ENCODE results near the gene SLC36A1. TPM values are rescaled to one million over a fixed set of nuclear protein-coding genes. Genes with fewer than 3 reads are reported as not detected.

SLC36A1 gene
- total and polyA plus RNA-seq, 2 donors (not counting 3 experiments of a cell fraction or from before 2014, with no cell fraction given) = 11.8 to 14.5 TPM

- H2AFZ ChIP-seq (ENCODE audit: low read depth, low read length) = no peak overlapping the region
- no peak overlapping the region for H3K27ac ChIP-seq (ENCODE audit: insufficient read depth, low read depth, low read length)
- POLR2A ChIA-PET = no interaction called here
- H3K36me3 ChIP-seq (ENCODE audit: control insufficient read depth in 2 of 2, extremely low read depth in 1 of 2, insufficient read depth in 2 of 2, low read length in 2 of 2) = no peaks in the 10 kb centered on the region
- no peaks in the 10 kb centered on the region for H3K9me3 ChIP-seq (replicated peaks; ENCODE audit: control insufficient read depth, insufficient read depth, low read length)
- H4K20me1 ChIP-seq (replicated peaks; ENCODE audit: control insufficient read depth, extremely low read depth, insufficient read depth, low read length) = no peaks in the 10 kb centered on the region
- no peak overlapping the region for H3K9ac ChIP-seq (replicated peaks; ENCODE audit: extremely low read depth, insufficient read depth, low read length)
- H3K9me1 ChIP-seq (replicated peaks; ENCODE audit: control insufficient read depth, extremely low read depth, insufficient read depth, low read length) = no peaks in the 10 kb centered on the region
- H3K79me2 ChIP-seq (ENCODE audit: control insufficient read depth, insufficient read depth, low read length) = no peaks in the 10 kb centered on the region
- no peak overlapping the region for H3K4me2 ChIP-seq (ENCODE audit: insufficient read depth, low read length)
- DNase-seq (ENCODE audit: low read depth, low spot score) (no peak), FAIRE-seq (no peak)
- intact Hi-C loops (cut with micrococcal nuclease) (no loop called here), dilution Hi-C loops (cut with MboI; ENCODE audit: extremely low pct_ligation_motif_present, low sequenced_read_pairs) (no loop called here)
- no peak overlapping the region for H3K4me3 ChIP-seq (replicated peaks in 1 of 3; ENCODE audit: insufficient read depth in 1 of 3, low read depth in 1 of 3, low read length in 3 of 3)
- BruUV-seq (replicated peaks) = no TSS peak
- H3K27me3 ChIP-seq (ENCODE audit: control insufficient read depth in 2 of 2, insufficient read depth in 2 of 2, low read length in 2 of 2) = no peaks in the 10 kb centered on the region
- H3K4me1 ChIP-seq (ENCODE audit: control insufficient read depth, extremely low read depth, insufficient read depth, low read length) = no peaks in the 10 kb centered on the region
- CTCF ChIA-PET = interaction anchor here (0.8 kb wide), 1 partner anchor 10 kb away, joined by 3 read pairs; no protein-coding TSS in a partner anchor
- no peak for TF ChIP-seq JUN (IDR thresholded peaks at IDR 0.05; ENCODE audit: borderline replicate concordance, insufficient read depth, insufficient read length, low read depth)
Measured at GRCh38 chr5:151405334-151406160, 41.9 kb upstream of the SLC36A1 start.

DNA sequence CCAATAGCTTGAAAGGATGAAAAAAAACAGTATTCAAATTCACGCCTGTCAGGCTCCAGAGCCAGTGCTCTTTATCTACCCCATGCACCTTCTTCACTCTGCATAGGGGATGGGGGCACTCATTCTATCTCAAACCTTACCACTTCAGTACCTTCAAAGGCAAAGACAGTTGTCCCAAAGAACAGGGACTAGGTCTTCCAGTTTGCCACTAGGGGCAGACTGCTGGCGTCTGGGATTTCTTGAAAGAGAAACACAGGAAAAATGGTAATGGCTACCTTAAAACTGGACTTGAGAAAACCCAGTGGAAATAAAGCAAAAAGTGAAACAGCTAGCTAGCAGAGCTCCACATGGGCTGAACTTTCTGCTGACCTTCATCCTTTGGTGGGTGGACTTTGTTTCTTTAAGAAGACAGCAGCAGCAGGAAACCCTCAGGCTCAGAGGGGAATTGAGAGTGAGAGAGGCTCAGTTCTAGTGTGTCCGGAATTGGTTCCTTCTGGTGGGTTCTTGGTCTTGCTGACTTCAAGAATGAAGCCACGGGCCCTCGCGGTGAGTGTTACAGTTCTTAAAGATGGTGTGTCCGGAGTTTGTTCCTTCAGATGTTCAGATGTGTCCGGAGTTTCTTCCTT is 41.0 kb upstream of the SLC36A1 start:
- Histone ChIP-seq H3K4me2 (ENCODE audit: insufficient read depth, low read length) (no peak overlapping the region), H3K79me2 (ENCODE audit: control insufficient read depth, insufficient read depth, low read length) (no peaks in the 10 kb centered on the region), H3K4me3 (replicated peaks in 1 of 3; ENCODE audit: insufficient read depth in 1 of 3, low read depth in 1 of 3, low read length in 3 of 3) (no peak overlapping the region), H3K9me1 (replicated peaks; ENCODE audit: control insufficient read depth, extremely low read depth, insufficient read depth, low read length) (no peaks in the 10 kb centered on the region), H2AFZ (ENCODE audit: low read depth, low read length) (no peak overlapping the region), H3K27me3 (ENCODE audit: control insufficient read depth in 2 of 2, insufficient read depth in 2 of 2, low read length in 2 of 2) (peaks cover 0 to under 1% of the 10 kb centered on the region in 2 experiments), H3K9me3 (replicated peaks; ENCODE audit: control insufficient read depth, insufficient read depth, low read length) (no peaks in the 10 kb centered on the region), H3K36me3 (ENCODE audit: control insufficient read depth in 2 of 2, extremely low read depth in 1 of 2, insufficient read depth in 2 of 2, low read length in 2 of 2) (no peaks in the 10 kb centered on the region), H4K20me1 (replicated peaks; ENCODE audit: control insufficient read depth, extremely low read depth, insufficient read depth, low read length) (no peaks in the 10 kb centered on the region), H3K27ac (ENCODE audit: insufficient read depth, low read depth, low read length) (no peak overlapping the region), H3K4me1 (ENCODE audit: control insufficient read depth, extremely low read depth, insufficient read depth, low read length) (no peaks in the 10 kb centered on the region), H3K9ac (replicated peaks; ENCODE audit: extremely low read depth, insufficient read depth, low read length) (no peak overlapping the region)
- dilution Hi-C loops (cut with MboI; ENCODE audit: extremely low pct_ligation_motif_present, low sequenced_read_pairs) (no loop called here), intact Hi-C loops (cut with micrococcal nuclease) (no loop called here)
- peak; percentile 28 for FAIRE-seq
- no TSS peak for BruUV-seq (replicated peaks)
- no peak for DNase-seq (ENCODE audit: low read depth, low spot score)
- TF ChIP-seq GATA2 (IDR thresholded peaks at IDR 0.05; ENCODE audit: insufficient read depth, insufficient read length, low read depth, low read length) = no peak
- TF ChIP-seq, protein P1, sequence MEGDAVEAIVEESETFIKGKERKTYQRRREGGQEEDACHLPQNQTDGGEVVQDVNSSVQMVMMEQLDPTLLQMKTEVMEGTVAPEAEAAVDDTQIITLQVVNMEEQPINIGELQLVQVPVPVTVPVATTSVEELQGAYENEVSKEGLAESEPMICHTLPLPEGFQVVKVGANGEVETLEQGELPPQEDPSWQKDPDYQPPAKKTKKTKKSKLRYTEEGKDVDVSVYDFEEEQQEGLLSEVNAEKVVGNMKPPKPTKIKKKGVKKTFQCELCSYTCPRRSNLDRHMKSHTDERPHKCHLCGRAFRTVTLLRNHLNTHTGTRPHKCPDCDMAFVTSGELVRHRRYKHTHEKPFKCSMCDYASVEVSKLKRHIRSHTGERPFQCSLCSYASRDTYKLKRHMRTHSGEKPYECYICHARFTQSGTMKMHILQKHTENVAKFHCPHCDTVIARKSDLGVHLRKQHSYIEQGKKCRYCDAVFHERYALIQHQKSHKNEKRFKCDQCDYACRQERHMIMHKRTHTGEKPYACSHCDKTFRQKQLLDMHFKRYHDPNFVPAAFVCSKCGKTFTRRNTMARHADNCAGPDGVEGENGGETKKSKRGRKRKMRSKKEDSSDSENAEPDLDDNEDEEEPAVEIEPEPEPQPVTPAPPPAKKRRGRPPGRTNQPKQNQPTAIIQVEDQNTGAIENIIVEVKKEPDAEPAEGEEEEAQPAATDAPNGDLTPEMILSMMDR (IDR thresholded peaks at IDR 0.05; ENCODE audit: extremely low read depth in 1 of 2, insufficient read depth in 1 of 2, low read depth in 1 of 2, low read length in 2 of 2) = peak; percentile 38 to 43
- no peak for TF ChIP-seq EZH2 (IDR thresholded peaks at IDR 0.05; ENCODE audit: borderline replicate concordance, low read depth, low read length, severe bottlenecking)
- no peak for TF ChIP-seq MYC (IDR thresholded peaks at IDR 0.05; ENCODE audit: low read depth, low read length)
- no peak for TF ChIP-seq POLR2A (IDR thresholded peaks at IDR 0.05; ENCODE audit: low read depth, low read length)
- no peak for TF ChIP-seq POLR2AphosphoS5 (IDR thresholded peaks at IDR 0.05; ENCODE audit: insufficient read depth, low read depth, low read length)
- ChIA-PET CTCF (interaction anchor here (0.8 kb wide), 1 partner anchor 9 kb away, joined by 3 read pairs; no protein-coding TSS in a partner anchor), POLR2A (no interaction called here)

Measured in endothelial cell of umbilical vein (primary cell).